SK-N-SH treated with all-trans-retinoic acid at 6 μM for 48 hours (cell line): ENCODE data around the gene C17orf107.

Experiments
- ATAC-seq: fragments of 200-7000 bp; cut with Tn5 transposase; 3 replicates; pipeline ENCODE4 v1.9.1; 2020; ENCODE audit warnings: mild to moderate bottlenecking, moderate library complexity
- ARNTL ChIP-seq: fragments of 450-650 bp; formaldehyde crosslinking; IDR thresholded peaks from 2 replicates; pipeline ENCODE4 v1.5.0; 2020; ENCODE audit warnings: low read depth, mild to moderate bottlenecking, moderate library complexity, borderline replicate concordance
- BACH2 ChIP-seq: fragments of 250-450 bp; sonication (Bioruptor Pico); IDR thresholded peaks from 2 replicates; pipeline ENCODE4 v1.9.0; 2021; ENCODE audit warnings: mild to moderate bottlenecking, borderline replicate concordance
- CSDC2 ChIP-seq: fragments of 250-450 bp; sonication (Bioruptor Pico); IDR thresholded peaks from 2 replicates; pipeline ENCODE4 v1.5.0; 2020; ENCODE audit warnings: mild to moderate bottlenecking, moderate library complexity
- CSRNP3 ChIP-seq: fragments of 250-450 bp; sonication (Bioruptor Pico); IDR thresholded peaks from 2 replicates; pipeline ENCODE4 v1.5.1; 2021; ENCODE audit warnings: mild to moderate bottlenecking, moderate library complexity
- ESRRG ChIP-seq: fragments of 250-450 bp; sonication (Bioruptor Pico); IDR thresholded peaks from 2 replicates; pipeline ENCODE4 v1.6.1; 2021; ENCODE audit warnings: mild to moderate bottlenecking
- GLIS3 ChIP-seq: fragments of 250-450 bp; sonication (Bioruptor Pico); IDR thresholded peaks from 2 replicates; pipeline ENCODE4 v1.5.0; 2020; ENCODE audit warnings: mild to moderate bottlenecking, moderate library complexity
- ISL1 ChIP-seq: fragments of 250-450 bp; sonication (Bioruptor Pico); IDR thresholded peaks from 2 replicates; pipeline ENCODE4 v2.1.2; 2022; ENCODE audit warnings: mild to moderate bottlenecking, moderate library complexity
- OSR1 ChIP-seq: fragments of 250-450 bp; sonication (Bioruptor Pico); IDR thresholded peaks from 2 replicates; pipeline ENCODE4 v1.8.0; 2022; ENCODE audit warnings: moderate library complexity, mild to moderate bottlenecking, inconsistent platforms
- POU6F1 ChIP-seq: fragments of 250-450 bp; sonication (Bioruptor Pico); IDR thresholded peaks from 2 replicates; pipeline ENCODE4 v1.8.0; 2021; ENCODE audit warnings: low read depth, mild to moderate bottlenecking, moderate library complexity, borderline replicate concordance
- PPARA ChIP-seq: fragments of 250-450 bp; sonication (Bioruptor Pico); IDR thresholded peaks from 2 replicates; pipeline ENCODE4 v1.5.0; 2020; ENCODE audit warnings: mild to moderate bottlenecking, borderline replicate concordance
- RARB ChIP-seq: fragments of 250-450 bp; sonication (Bioruptor Pico); IDR thresholded peaks from 2 replicates; pipeline ENCODE4 v1.8.0; 2021; ENCODE audit warnings: mild to moderate bottlenecking, moderate library complexity
- SNAI2 ChIP-seq: fragments of 250-450 bp; sonication (Bioruptor Pico); IDR thresholded peaks from 2 replicates; pipeline ENCODE4 v1.5.0; 2020; ENCODE audit warnings: mild to moderate bottlenecking, moderate library complexity
- TCF4 ChIP-seq: fragments of 250-450 bp; sonication (Bioruptor Pico); IDR thresholded peaks from 2 replicates; pipeline ENCODE4 v1.8.0; 2021; ENCODE audit warnings: mild to moderate bottlenecking, moderate library complexity, borderline replicate concordance
- ZC3H10 ChIP-seq: fragments of 250-450 bp; sonication (Bioruptor Pico); IDR thresholded peaks from 2 replicates; pipeline ENCODE4 v1.5.1; 2021; ENCODE audit warnings: mild to moderate bottlenecking, moderate library complexity
- ZFP3 ChIP-seq: fragments of 250-450 bp; sonication (Bioruptor Pico); IDR thresholded peaks from 2 replicates; pipeline ENCODE4 v1.5.0; 2020; ENCODE audit warnings: mild to moderate bottlenecking, moderate library complexity
- ZFP30 ChIP-seq: fragments of 450-650 bp; formaldehyde crosslinking; IDR thresholded peaks from 2 replicates; pipeline ENCODE4 v1.5.0; 2022; ENCODE audit warnings: mild to moderate bottlenecking, moderate library complexity
- ZNF565 ChIP-seq: fragments of 450-650 bp; formaldehyde crosslinking; conservative IDR thresholded peaks from 2 replicates; pipeline ENCODE4 v1.5.0; 2020; ENCODE audit warnings: low read depth, mild to moderate bottlenecking, moderate library complexity
- ZNF70 ChIP-seq: fragments of 450-650 bp; formaldehyde crosslinking; IDR thresholded peaks from 2 replicates; pipeline ENCODE4 v1.5.0; 2020; ENCODE audit warnings: mild to moderate bottlenecking, moderate library complexity
- ZNF8 ChIP-seq: fragments of 450-650 bp; formaldehyde crosslinking; IDR thresholded peaks from 2 replicates; pipeline ENCODE4 v1.5.0; 2020; ENCODE audit warnings: mild to moderate bottlenecking, moderate library complexity
- TF ChIP-seq, protein P1 (sequence below): fragments of 250-450 bp; sonication (Bioruptor Pico); IDR thresholded peaks from 2 replicates; pipeline ENCODE4 v1.5.0; 2020; ENCODE audit warnings: mild to moderate bottlenecking, moderate library complexity
- TF ChIP-seq, protein P2 (sequence below): fragments of 250-450 bp; sonication (Bioruptor Pico); IDR thresholded peaks from 2 replicates; pipeline ENCODE4 v1.5.1; 2020; ENCODE audit warnings: low read depth, mild to moderate bottlenecking, moderate library complexity
- TF ChIP-seq, protein P3 (sequence below): fragments of 250-450 bp; sonication (Bioruptor Pico); IDR thresholded peaks from 2 replicates; pipeline ENCODE4 v1.8.0; 2020; ENCODE audit warnings: mild to moderate bottlenecking, moderate library complexity, borderline replicate concordance

The C17orf107 gene

GRCh38 chr17:4950075-4950745 is 50.9 kb downstream of the C17orf107 start (continued):
- TF ChIP-seq, protein P1, sequence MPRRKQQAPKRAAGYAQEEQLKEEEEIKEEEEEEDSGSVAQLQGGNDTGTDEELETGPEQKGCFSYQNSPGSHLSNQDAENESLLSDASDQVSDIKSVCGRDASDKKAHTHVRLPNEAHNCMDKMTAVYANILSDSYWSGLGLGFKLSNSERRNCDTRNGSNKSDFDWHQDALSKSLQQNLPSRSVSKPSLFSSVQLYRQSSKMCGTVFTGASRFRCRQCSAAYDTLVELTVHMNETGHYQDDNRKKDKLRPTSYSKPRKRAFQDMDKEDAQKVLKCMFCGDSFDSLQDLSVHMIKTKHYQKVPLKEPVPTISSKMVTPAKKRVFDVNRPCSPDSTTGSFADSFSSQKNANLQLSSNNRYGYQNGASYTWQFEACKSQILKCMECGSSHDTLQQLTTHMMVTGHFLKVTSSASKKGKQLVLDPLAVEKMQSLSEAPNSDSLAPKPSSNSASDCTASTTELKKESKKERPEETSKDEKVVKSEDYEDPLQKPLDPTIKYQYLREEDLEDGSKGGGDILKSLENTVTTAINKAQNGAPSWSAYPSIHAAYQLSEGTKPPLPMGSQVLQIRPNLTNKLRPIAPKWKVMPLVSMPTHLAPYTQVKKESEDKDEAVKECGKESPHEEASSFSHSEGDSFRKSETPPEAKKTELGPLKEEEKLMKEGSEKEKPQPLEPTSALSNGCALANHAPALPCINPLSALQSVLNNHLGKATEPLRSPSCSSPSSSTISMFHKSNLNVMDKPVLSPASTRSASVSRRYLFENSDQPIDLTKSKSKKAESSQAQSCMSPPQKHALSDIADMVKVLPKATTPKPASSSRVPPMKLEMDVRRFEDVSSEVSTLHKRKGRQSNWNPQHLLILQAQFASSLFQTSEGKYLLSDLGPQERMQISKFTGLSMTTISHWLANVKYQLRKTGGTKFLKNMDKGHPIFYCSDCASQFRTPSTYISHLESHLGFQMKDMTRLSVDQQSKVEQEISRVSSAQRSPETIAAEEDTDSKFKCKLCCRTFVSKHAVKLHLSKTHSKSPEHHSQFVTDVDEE, result no peak
- no peak for TF ChIP-seq SNAI2 (CRISPR knock-in tag)
- no peak for TF ChIP-seq ZFP3 (CRISPR knock-in tag)
- TF ChIP-seq ESRRG, result no peak

DNA sequence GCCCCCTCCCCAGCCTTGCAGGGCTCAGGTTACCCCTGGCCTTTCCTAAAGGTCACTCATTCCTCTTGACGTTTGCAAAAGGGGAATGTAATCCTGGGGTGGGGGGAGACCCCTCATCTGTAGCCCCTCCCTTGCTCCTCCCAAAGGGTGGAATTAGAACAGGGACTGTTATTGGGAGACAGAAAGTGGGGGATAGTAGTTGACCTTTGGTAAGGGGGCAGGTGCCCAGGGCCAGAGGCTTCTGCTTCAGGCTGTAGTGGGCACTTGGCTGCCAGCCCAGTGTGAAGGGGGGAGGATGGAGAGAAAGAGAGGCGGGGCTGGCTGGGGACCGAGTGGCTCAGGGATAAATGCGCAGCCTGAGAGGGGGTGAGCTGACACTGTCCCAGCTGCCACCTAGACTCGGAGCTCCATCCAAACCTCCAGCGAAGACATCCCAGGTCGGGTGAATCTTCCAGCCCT is 51.4 kb downstream of the C17orf107 start, which contains the start of gene ENO3:
TSS of gene ENO3 (plus strand) at position 374 of the 459 bp plus-strand sequence. CDS start 711 bp downstream, outside the sequence.
- no peak for ATAC-seq
- TF ChIP-seq ISL1 (CRISPR knock-in tag) (no peak), RARB (CRISPR knock-in tag) (no peak), GLIS3 (CRISPR knock-in tag) (no peak), SNAI2 (CRISPR knock-in tag) (no peak), ZC3H10 (CRISPR knock-in tag) (no peak), ZNF8 (CRISPR knock-in tag) (no peak), TCF4 (no peak), POU6F1 (CRISPR knock-in tag) (no peak), OSR1 (CRISPR knock-in tag) (no peak), ZFP3 (CRISPR knock-in tag) (no peak), ZFP30 (CRISPR knock-in tag) (no peak), PPARA (no peak), CSRNP3 (CRISPR knock-in tag) (no peak), ZNF70 (CRISPR knock-in tag) (no peak), ARNTL (CRISPR knock-in tag) (no peak), BACH2 (CRISPR knock-in tag) (no peak), ZNF565 (CRISPR knock-in tag) (no peak)
- TF ChIP-seq, protein P2, sequence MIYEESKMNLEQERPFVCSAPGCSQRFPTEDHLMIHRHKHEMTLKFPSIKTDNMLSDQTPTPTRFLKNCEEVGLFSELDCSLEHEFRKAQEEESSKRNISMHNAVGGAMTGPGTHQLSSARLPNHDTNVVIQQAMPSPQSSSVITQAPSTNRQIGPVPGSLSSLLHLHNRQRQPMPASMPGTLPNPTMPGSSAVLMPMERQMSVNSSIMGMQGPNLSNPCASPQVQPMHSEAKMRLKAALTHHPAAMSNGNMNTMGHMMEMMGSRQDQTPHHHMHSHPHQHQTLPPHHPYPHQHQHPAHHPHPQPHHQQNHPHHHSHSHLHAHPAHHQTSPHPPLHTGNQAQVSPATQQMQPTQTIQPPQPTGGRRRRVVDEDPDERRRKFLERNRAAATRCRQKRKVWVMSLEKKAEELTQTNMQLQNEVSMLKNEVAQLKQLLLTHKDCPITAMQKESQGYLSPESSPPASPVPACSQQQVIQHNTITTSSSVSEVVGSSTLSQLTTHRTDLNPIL, result no peak
- TF ChIP-seq, protein P3, sequence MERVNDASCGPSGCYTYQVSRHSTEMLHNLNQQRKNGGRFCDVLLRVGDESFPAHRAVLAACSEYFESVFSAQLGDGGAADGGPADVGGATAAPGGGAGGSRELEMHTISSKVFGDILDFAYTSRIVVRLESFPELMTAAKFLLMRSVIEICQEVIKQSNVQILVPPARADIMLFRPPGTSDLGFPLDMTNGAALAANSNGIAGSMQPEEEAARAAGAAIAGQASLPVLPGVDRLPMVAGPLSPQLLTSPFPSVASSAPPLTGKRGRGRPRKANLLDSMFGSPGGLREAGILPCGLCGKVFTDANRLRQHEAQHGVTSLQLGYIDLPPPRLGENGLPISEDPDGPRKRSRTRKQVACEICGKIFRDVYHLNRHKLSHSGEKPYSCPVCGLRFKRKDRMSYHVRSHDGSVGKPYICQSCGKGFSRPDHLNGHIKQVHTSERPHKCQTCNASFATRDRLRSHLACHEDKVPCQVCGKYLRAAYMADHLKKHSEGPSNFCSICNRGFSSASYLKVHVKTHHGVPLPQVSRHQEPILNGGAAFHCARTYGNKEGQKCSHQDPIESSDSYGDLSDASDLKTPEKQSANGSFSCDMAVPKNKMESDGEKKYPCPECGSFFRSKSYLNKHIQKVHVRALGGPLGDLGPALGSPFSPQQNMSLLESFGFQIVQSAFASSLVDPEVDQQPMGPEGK (CRISPR knock-in tag), result no peak
- TF ChIP-seq, all 23 proteins: peak for 0

DNA sequence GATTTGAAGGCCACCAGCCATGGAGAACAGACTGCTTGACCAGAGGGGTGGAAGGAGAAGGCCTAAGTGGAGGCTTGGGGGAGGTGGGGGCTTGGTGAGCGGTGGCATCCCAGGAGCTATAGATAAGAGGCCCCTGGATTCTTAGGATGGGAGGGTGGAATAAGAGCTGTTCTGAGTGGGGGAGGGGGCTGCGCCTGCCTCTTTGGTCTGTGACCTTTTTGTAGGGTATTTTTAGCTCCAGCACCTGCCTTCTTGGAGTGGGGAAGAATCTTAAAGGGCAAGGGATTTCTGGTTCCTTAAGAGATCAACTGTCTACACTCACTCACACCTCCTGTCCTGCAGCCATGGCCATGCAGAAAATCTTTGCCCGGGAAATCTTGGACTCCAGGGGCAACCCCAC is 52.1 kb downstream of the C17orf107 start:
- no peak for ATAC-seq
- TF ChIP-seq CSRNP3 (CRISPR knock-in tag) (no peak), ZNF70 (CRISPR knock-in tag) (no peak), BACH2 (CRISPR knock-in tag) (no peak), ZC3H10 (CRISPR knock-in tag) (no peak), ARNTL (CRISPR knock-in tag) (no peak), CSDC2 (CRISPR knock-in tag) (no peak), ZNF8 (CRISPR knock-in tag) (no peak)
- TF ChIP-seq, protein P3 (CRISPR knock-in tag), result no peak
